ENCODE measurements around the gene LDLRAP1. TPM values are rescaled to one million over a fixed set of nuclear protein-coding genes. Genes with fewer than 3 reads are reported as not detected.
A peak's percentile ranks its signal among the peaks of the same experiment; 100 is the strongest.

LDLRAP1 gene
- total RNA-seq, 2 experiments from 2014 or later, result 4.9 to 11.0 TPM

DNA sequence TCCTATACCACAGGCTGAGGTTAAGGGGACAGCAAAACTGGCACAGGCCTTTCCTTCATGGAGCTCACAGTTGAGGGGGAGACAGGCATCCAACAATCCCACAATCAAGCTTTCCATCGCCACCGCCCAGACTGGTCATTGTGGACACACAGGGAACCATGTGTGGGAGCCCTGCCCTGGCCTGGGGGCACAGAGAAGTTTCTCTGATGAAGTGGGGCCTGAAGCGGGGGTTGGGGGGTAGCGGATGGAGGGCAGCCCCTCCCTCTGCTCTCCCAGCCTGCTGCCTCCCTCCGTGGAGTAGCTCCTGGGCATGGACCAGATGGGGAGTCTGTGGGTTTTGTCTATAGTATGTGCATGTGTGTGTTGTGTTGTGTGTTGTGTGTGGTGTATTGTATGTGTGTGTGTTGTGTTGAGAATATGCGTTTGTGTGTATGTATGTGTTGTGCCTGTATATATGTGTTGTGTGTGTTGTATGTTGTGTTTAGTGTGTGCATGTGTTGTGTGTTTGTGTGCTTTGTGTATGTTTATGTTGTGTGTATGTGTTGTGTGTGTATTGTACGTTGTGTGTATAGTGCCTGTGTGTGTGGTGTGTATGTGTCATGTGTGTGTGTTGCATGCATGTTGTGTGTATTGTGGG lies 14.4 kb upstream of the LDLRAP1 start:
- ATAC-seq (no peak), DNase-seq (no peak)
- Mint-ChIP-seq H3K4me3 (no peak overlapping the region), H3K27ac (no peak overlapping the region), H3K36me3 (no peaks in the 10 kb centered on the region), H3K9me3 (ENCODE audit: low read depth) (peaks cover 4% of the 10 kb centered on the region), H3K27me3 (peaks cover 6% of the 10 kb centered on the region), H3K4me1 (peaks cover 3% of the 10 kb centered on the region)
- CTCF ChIA-PET, result interaction anchor here (0.6 to 1.2 kb wide), 2 partner anchors 19 to 27 kb away, joined by 3 read pairs; no protein-coding TSS in a partner anchor

- no peak for DNase-seq
- CTCF ChIA-PET, result no interaction called here
- no peak overlapping the region for H3K4me3 Mint-ChIP-seq
These were observed 13.8 kb upstream of the LDLRAP1 start for GRCh38 chr1:25529518-25530185.

GRCh38 chr1:25530186-25531081 lies 13.0 kb upstream of the LDLRAP1 start:
- DNase-seq (no peak), ATAC-seq (no peak)
- Mint-ChIP-seq H3K4me1 (peaks cover 2% of the 10 kb centered on the region), H3K27ac (no peak overlapping the region), H3K4me3 (no peak overlapping the region), H3K27me3 (peaks cover 6% of the 10 kb centered on the region), H3K9me3 (ENCODE audit: low read depth) (peaks cover 4% of the 10 kb centered on the region), H3K36me3 (no peaks in the 10 kb centered on the region)
- CTCF ChIA-PET, result no interaction called here

More at GRCh38 chr1:25529518-25530185, 13.8 kb upstream of the LDLRAP1 start:
- Mint-ChIP-seq H3K4me1 (peaks cover 3% of the 10 kb centered on the region), H3K9me3 (ENCODE audit: low read depth) (peaks cover 4% of the 10 kb centered on the region), H3K36me3 (no peaks in the 10 kb centered on the region), H3K27ac (no peak overlapping the region), H3K27me3 (peaks cover 6% of the 10 kb centered on the region)
- peak; percentile 52 for ATAC-seq

DNA sequence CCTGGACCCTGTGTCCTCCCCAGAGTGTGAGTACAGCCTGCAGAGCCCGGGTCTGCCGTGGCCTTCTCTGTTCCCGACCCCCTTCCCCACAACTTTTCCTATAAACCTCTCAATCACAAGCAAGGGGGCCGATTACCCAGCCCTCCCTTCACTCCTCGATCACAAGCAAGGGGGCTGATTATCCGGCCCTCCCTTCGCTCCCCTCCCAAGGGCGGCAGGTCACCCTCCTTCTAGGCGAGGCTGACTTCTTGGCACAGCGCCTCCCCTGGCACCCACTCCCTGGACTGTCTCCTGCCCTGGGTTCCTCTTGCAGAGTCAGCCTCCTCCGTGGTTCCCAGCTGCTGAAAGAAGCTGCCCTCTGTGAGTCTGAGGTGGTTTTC lies 12.3 kb upstream of the LDLRAP1 start:
- CTCF ChIA-PET, result no interaction called here
- Mint-ChIP-seq H3K27me3 (peaks cover 6% of the 10 kb centered on the region), H3K4me1 (no peaks in the 10 kb centered on the region), H3K9me3 (ENCODE audit: low read depth) (peaks cover 4% of the 10 kb centered on the region), H3K36me3 (no peaks in the 10 kb centered on the region), H3K4me3 (no peak overlapping the region), H3K27ac (no peak overlapping the region)
- ATAC-seq (no peak), DNase-seq (no peak)

- CTCF ChIA-PET, result interaction anchor here (0.7 to 1.1 kb wide), 3 partner anchors 12 to 288 kb away, joined by 3 read pairs; no protein-coding TSS in a partner anchor
- DNase-seq, result no peak
- Mint-ChIP-seq H3K27me3 (peaks cover 17% of the 10 kb centered on the region), H3K9me3 (ENCODE audit: low read depth) (peaks cover 4% of the 10 kb centered on the region), H3K27ac (no peak overlapping the region), H3K4me3 (no peak overlapping the region), H3K36me3 (no peaks in the 10 kb centered on the region), H3K4me1 (no peaks in the 10 kb centered on the region)
- ATAC-seq, result no peak
These were observed 10.4 kb upstream of the LDLRAP1 start for GRCh38 chr1:25532970-25533369.

- DNase-seq, result no peak
- peaks cover 17% of the 10 kb centered on the region for H3K27me3 Mint-ChIP-seq
- ATAC-seq, result no peak
- no peak overlapping the region for H3K4me3 Mint-ChIP-seq
- CTCF ChIA-PET, result no interaction called here
- no peaks in the 10 kb centered on the region for H3K4me1 Mint-ChIP-seq
- no peak overlapping the region for H3K27ac Mint-ChIP-seq
- H3K36me3 Mint-ChIP-seq, result no peaks in the 10 kb centered on the region
- H3K9me3 Mint-ChIP-seq (ENCODE audit: low read depth), result peaks cover 4% of the 10 kb centered on the region
These were observed 9.5 kb upstream of the LDLRAP1 start for GRCh38 chr1:25533775-25534409.

DNA sequence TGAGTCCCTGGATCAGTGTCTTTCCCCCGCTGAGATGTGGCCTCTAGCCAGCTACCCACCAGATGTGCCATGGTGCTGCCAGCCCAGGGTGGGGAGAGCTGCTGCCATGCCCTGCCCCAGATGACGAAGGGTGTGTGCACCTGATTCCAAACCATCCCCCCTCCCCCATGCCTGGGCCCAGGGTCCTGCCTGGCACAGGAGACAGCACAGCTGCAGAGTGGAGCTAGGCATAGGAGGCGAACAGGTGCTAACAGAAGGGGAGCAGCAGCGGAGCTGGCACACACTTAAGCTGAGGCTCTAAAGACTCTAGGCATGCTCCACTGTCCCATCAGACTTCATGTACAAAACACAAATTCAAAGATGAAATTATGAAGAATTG lies 9.0 kb upstream of the LDLRAP1 start:
- CTCF ChIA-PET, result no interaction called here
- Mint-ChIP-seq H3K9me3 (ENCODE audit: low read depth) (no peaks in the 10 kb centered on the region), H3K4me3 (no peak overlapping the region), H3K27ac (no peak overlapping the region), H3K36me3 (no peaks in the 10 kb centered on the region), H3K4me1 (no peaks in the 10 kb centered on the region), H3K27me3 (peaks cover 17% of the 10 kb centered on the region)
- DNase-seq (no peak), ATAC-seq (no peak)

- no peak overlapping the region for H3K4me3 Mint-ChIP-seq
- CTCF ChIA-PET, result no interaction called here
- ATAC-seq (no peak), DNase-seq (no peak)
- no peaks in the 10 kb centered on the region for H3K9me3 Mint-ChIP-seq (ENCODE audit: low read depth)
- H3K27ac Mint-ChIP-seq, result no peak overlapping the region
- H3K36me3 Mint-ChIP-seq, result no peaks in the 10 kb centered on the region
- H3K27me3 Mint-ChIP-seq, result peaks cover 20% of the 10 kb centered on the region
- no peaks in the 10 kb centered on the region for H3K4me1 Mint-ChIP-seq
These were observed 7.3 kb upstream of the LDLRAP1 start for GRCh38 chr1:25536124-25536523.

- CTCF ChIA-PET, result interaction anchor here (1.1 kb wide), 1 partner anchor 13 kb away, joined by 3 read pairs; no protein-coding TSS in a partner anchor
- no peaks in the 10 kb centered on the region for H3K36me3 Mint-ChIP-seq
- no peak overlapping the region for H3K4me3 Mint-ChIP-seq
- DNase-seq, result no peak
- H3K9me3 Mint-ChIP-seq (ENCODE audit: low read depth), result no peaks in the 10 kb centered on the region
- no peak for ATAC-seq
- H3K4me1 Mint-ChIP-seq, result no peaks in the 10 kb centered on the region
- H3K27me3 Mint-ChIP-seq, result peaks cover 29% of the 10 kb centered on the region
- no peak overlapping the region for H3K27ac Mint-ChIP-seq
These were observed 6.1 kb upstream of the LDLRAP1 start for GRCh38 chr1:25537153-25537831.

GRCh38 chr1:25538191-25538767 lies 5.1 kb upstream of the LDLRAP1 start:
- ATAC-seq, result no peak

DNA sequence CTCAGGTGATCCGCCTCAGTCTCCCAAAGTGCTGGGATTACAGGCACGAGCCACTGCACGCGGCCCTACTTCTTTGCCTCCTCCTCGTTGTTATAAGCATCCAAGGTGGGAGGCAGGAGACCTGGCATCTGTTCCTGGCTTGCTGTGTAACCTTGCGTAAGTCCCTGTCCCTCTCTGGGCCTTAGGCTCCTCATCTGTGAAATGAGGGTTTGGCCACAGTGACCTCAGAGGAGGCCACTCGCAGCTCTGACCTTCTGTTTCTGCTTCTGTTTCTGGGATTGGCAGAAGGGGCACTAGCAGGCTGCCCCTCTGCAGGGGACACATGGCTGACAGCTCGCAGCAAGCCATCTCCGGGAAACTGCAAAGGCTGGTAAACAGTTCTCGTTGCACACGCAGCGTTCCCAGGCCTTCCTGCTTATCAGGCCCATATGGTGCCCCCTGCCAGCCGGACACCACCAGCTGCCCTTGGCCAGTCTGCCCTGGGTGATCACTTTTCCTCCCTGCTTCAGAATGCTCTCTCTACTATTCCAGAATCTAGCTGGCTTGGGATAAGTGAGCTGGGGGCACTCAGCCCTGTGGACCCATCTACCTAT lies 2.6 kb upstream of the LDLRAP1 start:
- no peak for DNase-seq
- no peak for ATAC-seq
- CTCF ChIA-PET, result no interaction called here
- H3K27ac Mint-ChIP-seq, result no peak overlapping the region
- peaks cover 14% of the 10 kb centered on the region for H3K4me1 Mint-ChIP-seq
- H3K36me3 Mint-ChIP-seq, result no peaks in the 10 kb centered on the region
- peaks cover 38% of the 10 kb centered on the region for H3K27me3 Mint-ChIP-seq
- H3K4me3 Mint-ChIP-seq, result no peak overlapping the region
- no peaks in the 10 kb centered on the region for H3K9me3 Mint-ChIP-seq (ENCODE audit: low read depth)

More at GRCh38 chr1:25538191-25538767, 5.1 kb upstream of the LDLRAP1 start:
- Mint-ChIP-seq H3K27me3 (peaks cover 23% of the 10 kb centered on the region), H3K4me3 (no peak overlapping the region), H3K36me3 (no peaks in the 10 kb centered on the region), H3K4me1 (no peaks in the 10 kb centered on the region), H3K27ac (no peak overlapping the region), H3K9me3 (ENCODE audit: low read depth) (no peaks in the 10 kb centered on the region)
- CTCF ChIA-PET, result interaction anchor here (1.1 kb wide), 1 partner anchor 14 kb away, joined by 3 read pairs; no protein-coding TSS in a partner anchor
- DNase-seq, result no peak

DNA sequence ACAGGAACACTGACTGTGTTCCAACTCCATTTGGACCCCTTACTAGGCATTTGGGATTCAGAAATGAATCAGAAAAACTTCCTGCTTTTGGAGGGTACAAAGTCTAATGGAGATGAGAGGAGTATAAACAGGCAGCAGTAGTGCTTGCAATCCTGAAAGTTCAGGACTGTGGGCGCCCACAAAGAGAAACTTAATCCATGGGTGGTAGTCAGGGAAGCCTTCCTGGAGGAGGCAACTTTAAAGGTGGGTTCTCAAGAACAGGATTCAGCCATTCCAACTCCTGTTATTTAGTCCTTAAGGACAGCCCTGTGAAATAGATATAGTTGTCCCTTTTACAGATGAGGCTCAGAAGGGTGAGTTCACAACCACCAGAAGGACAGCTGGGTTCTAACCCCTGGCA lies 2.0 kb upstream of the LDLRAP1 start:
- Mint-ChIP-seq H3K27me3 (peaks cover 38% of the 10 kb centered on the region), H3K36me3 (no peaks in the 10 kb centered on the region), H3K27ac (no peak overlapping the region), H3K4me1 (peaks cover 14% of the 10 kb centered on the region), H3K9me3 (ENCODE audit: low read depth) (no peaks in the 10 kb centered on the region), H3K4me3 (no peak overlapping the region)
- ATAC-seq (no peak), DNase-seq (no peak)
- CTCF ChIA-PET, result no interaction called here

Measured in activated CD8-positive, alpha-beta memory T cell treated with anti-CD3 and anti-CD28 coated beads, Interleukin-2, amount 10 ng/mL, durations not matched to agents 7 days and 5 days (primary cell).